GM18526 (cell line): ENCODE measurements around the gene ZNF334.

ENCODE experiments used
- POLR2A ChIP-seq: IDR thresholded peaks from 3 replicates; pipeline ENCODE4 v1.6.1; 2011; ENCODE audit not compliant: insufficient read length; ENCODE audit errors: extremely low read depth

Gene ZNF334

DNA sequence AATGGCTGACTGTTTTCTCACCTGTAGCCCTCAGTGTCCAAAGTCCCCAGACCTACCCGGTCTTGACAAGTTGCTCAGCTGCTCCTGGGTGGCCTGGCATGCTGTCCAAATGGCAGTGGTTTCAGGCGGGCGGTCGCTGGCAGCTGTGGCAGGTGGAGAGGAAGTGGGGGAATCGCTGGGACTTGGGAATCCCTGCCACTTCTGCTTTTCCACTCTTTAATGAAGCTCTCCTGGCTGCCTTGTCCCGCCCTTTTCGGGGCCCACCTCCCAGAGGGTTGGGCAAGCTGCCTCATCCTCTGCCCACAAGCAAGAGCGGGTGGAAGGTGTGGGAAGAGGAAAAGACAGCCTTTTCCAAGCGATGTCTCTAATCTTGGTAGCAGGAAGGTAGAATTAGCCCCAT, 37.1 kb upstream of the ZNF334 start, which contains the start of gene OCSTAMP:
TSS of gene OCSTAMP (minus strand) at position 194 of the 400 bp plus-strand sequence. CDS start at position 100, 94 bp downstream.
- TF ChIP-seq POLR2A = no peak

DNA sequence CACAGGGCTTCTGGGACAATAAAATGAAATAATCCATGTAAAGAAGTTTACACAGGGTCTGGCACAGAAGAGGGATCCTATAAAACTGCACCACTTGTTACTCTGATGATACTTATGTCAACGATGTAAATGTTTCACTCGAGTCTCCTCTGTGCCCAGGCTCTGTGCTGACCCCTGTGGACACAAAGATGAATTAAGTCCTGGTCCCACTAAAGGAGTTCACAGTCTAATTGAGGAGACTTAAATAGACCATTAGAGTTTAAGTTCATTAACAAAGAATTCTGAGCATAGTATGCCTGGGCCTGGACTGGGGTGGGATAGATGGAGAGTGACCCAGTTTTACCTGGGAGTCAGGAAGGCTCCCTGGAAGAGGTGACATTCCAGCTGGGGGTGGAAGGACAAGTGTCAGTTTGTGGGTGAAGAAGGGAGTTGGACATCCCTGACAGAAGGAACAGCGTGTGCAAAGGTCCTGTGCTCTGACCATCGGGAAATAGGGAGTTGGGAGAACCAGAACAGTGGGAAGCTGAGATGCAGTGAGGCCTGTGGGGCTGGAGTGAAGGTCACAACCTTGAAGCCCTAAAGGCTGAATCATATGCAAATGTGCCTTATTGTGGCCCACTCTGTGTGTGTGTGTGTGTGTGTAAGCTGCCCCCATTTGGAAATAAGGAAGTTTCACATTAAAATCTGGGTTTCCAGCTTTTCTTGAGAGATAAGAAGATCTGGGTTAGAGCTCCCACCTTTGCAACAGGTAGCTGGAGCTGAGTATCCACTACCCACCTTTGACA, 36.0 kb upstream of the ZNF334 start:
- no peak for TF ChIP-seq POLR2A

DNA sequence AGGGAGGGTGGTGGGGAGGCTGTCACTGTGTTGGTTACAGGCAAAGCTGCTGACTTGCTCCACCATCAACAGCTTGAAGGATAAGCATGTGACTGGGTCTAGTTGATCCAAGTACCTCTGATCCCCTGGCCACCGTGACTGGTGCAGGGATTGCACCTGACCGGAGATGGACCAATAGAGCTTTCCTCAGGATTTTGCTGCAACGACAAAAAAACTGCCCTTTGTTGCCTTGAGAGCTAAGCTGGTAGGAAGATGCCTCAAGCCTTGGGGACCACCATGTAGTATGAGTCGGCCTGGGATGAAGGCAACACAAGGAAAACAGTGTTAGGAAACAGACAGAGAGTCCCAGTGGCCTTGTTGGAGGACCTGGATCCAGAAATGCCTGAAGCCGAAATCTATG, 35.3 kb upstream of the ZNF334 start:
- no peak for TF ChIP-seq POLR2A

DNA sequence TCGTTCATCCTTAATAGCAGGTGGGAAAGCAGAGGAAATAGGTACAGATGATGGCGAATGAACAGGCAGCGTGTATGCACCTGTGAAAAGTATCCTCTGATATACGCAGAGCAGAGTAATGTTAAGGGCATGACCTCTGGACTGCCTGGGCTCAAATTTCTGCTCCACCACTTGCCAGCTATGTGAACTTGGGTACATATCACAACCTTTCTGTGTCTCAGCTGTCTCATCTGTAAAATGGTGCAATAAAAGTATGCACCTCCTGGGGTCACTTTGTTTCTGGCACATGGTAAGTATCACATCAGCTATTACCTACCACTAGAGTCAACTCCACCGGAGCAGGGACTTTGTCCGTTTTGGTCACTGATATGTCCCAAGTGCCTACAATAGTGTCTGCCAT, 34.6 kb upstream of the ZNF334 start:
- no peak for TF ChIP-seq POLR2A

DNA sequence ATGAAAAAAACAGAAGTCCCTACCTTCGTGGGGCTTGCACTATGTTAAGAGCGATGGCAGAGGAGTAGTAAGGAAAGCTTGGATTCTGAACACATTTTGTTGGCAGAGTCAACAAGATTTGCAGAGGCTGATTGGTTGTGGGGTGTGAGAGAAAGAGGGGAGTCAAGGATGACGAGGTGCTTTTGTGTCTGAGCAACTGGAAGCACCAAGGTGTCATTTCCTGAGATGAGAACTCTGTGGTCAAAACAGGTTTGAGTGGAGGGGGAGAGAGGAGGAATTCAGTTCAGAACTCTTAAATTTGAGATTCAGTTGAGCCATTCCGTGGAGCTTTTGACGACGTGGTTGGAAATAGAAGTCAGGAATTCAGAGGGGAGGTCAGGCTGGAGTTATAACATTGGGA, 33.6 kb upstream of the ZNF334 start:
- no peak for TF ChIP-seq POLR2A

DNA sequence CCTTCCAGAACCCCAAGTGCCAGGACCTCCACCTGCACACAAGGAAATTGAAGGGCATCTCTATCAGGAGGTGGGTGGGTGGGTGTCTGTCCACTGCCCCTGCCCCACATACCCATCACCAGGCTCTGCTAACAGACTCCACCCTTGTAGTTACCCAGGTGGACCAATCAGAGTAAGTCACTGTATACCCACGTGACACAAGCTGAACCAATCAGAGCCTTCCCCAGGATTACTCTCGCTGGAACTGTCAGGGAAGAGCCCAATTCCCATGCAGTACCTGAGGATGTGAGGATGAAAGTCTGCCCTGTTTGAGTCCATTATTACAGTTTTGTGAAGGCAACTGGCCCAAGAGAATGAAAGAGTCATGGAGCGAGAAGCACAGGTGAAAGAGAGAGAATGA, 32.9 kb upstream of the ZNF334 start:
- no peak for TF ChIP-seq POLR2A

DNA sequence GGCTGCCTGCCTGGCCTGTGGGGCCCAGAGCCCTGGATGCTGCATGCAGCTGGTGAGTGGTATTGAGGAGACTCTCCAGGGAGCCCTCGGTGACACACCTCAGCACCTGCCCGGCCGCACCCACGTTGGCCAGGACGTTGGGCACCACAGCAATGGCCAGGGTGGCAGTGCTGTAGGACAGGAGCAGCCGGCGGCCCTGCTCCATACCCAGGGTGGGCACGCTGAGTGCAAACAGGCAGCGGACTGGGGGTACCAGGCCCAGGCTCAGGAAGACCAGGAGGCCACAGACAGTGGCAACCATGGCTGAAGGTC, 32.4 kb upstream of the ZNF334 start:
- TF ChIP-seq POLR2A = no peak

DNA sequence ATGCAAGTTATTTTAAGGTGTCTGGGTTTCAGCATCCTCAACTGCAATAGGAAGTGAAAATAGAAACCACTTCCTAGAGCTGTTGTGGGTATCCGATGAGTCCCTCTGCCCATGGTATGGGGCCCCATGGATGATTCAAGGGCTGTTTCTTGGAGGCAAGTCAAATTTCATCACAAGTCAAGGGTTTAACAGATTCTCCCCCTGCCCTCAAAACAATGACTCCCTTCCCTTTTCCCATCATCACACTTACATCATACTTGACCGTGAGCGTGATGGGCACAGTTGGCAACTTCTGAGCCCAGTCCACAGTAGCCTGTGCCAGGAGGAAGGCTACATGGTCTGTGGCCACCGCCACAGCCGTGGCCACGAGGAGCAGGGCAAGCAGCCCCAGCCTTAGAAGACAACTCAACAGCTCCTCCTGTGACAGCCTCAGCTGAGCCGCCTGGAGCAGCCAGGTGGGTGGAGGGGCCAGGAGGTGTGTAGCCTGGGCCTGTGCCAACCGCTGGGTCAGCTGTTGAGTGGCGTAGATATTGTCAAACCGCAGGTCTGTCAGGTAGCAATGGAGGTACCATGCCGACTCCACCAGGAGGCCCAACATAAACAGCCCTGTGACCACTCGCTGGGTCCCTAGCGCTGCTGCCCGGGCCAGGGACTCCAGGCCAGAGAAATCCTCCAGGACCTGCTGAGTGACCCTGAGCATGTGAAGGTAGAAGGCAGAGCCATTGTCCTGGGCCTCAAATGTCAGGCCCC, 31.9 kb upstream of the ZNF334 start:
- no peak for TF ChIP-seq POLR2A

DNA sequence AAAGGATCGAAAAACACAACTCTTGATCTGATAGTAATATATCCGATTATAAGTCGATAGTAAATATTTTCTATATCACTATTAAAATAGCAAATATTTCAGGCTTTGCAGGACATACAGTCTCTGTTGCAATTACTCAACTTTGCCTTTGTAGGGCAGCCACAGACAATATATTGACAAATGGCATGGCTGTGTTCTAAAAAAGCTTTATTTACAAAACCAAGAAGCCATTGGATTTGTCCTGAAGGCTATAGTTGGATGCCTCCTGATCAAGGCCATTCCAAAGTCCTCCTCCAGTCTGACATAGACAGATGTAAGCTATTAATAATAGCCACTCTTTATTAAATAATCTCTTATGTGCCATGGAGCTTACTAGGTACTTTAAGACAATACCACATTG, 31.2 kb upstream of the ZNF334 start:
- TF ChIP-seq POLR2A = no peak

DNA sequence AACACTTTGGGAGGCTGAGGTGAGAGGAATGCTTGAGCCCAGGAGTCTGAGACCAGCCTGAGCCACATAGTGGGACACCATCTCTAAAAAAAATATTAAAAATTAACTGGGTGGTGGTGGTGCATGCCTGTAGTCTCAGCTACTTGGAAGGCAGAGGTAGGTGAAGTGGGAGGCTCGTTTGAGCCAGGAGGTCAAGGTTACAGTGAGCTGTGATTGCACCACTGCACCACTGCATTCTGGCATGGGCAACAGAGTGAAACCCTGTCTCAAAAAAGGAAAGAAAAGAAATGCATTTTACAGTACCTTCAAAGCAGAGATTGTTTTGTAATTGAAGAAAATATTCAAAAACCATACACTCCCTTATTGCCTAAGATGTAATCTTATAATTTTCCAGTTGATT, 30.6 kb upstream of the ZNF334 start:
- TF ChIP-seq POLR2A = no peak

DNA sequence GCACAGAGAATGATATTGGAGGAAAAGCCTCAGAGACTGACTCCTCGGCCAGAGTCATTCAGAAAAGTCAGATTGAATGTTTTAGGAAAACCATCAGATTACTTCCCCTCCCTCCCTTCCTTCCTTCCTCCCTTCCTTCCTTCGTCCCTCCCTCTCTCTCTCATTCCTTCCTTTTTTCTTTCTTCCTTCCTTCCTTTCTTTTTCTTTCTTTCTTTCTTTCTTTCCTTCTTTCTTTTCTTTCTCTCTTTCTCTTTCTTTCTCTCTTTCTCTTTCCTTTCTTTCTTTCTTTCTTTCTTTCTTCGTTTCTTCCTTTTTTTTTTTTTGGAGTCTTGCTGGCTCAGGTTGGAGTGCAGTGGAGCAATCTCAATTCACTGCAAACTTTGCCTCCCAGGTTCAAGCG, 29.7 kb upstream of the ZNF334 start:
- TF ChIP-seq POLR2A = no peak

DNA sequence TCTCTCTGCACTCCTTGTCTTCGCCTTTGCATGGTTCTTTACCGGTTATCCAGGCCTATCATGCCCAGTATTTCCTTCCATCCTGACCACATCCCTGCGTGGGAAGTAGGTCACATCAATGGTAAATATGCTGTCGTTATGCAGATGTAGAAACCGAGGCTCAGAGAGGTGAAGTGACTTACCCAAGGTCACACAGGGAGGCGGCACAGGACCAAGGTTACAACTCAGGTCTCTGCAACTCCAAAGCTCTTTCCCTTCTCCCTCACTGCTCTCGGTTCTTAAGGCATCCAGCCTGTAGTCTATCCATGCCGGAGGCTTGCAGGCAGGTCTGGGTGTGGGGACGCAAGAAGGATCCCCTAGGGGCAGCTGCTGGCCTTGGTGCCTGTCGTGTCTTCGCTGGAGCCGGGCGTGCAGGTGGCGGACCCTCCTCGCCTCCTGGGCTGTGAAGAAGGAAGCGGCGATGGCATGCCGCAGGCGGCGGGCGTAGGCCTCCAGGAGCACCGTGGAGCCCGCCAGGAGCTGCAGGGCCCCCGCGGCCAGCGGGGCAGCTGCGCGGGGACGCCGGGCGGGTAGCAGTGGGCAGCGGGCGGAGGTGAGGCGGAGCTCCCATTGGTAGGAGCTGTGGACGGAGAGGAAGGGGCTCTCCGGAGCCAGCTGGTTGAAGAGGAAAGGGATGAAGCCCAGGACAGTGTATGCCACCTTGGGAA, 28.0 kb upstream of the ZNF334 start:
- no peak for TF ChIP-seq POLR2A

DNA sequence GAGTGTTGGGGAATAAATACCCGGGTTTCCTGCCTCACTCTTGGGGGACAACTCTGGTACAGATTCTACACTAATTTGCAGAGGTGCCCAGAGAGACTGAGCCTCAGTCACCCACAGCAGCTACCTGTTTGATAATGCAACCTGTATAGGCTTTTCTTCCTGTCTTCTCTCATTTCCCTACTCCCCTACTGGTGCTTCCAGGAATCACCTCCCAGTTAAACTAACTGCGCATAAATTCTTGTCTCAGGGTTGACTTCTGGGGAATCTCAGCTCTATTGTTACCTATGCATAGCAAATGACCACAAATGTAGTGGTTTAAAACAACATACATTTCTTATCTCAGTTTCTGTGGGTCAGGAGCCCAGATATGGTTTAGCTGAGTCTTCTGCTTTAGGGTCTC, 25.8 kb upstream of the ZNF334 start:
- no peak for TF ChIP-seq POLR2A

DNA sequence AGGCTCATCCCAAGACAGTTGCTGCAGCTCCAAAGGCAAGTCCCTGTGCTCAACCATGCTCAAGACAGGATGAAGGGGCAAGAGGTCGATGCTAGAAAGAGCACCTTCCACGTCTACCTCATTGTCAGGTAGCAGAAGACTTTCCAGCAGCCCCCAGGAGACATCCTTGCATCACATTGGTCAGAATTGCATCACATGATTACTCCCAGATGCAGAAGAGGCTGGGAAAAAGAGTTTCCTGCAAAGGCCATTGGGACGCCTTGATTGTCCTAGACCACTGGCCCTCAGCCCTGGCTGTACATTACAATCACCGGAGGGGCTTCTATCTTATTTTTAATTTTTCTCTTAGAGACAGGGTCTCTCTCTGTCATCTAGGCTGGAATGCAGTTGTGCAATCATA, 17.3 kb upstream of the ZNF334 start:
- TF ChIP-seq POLR2A = no peak

DNA sequence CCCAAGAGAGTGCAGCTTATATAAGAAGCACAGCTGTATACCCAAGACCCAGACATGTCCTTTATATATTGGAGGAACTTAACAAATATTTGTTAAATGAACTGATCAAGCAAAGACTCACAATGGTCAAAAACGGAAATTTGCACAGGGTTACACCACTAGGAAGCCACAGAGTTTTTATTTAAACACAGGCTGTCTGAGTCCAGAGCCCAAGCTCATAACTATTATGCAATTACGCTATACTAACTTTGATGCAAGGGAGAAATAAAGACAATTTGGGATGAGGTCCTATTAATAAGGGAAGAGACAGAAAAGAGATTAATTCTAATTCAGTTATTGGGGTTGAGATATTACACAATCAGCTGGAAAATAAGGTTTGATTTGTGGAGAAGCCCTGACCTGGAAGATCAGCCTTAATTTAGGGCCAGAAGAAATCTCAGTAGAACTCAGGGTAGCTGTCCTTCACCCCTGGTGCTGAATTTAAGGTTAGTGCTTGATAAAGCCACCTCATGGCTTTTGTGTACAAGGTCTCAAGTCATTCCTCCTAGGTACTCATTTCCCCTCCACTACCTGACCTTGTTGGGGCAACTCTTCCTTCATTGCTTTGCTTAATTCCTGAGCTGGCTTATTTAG, 10.5 kb upstream of the ZNF334 start:
- TF ChIP-seq POLR2A = no peak

DNA sequence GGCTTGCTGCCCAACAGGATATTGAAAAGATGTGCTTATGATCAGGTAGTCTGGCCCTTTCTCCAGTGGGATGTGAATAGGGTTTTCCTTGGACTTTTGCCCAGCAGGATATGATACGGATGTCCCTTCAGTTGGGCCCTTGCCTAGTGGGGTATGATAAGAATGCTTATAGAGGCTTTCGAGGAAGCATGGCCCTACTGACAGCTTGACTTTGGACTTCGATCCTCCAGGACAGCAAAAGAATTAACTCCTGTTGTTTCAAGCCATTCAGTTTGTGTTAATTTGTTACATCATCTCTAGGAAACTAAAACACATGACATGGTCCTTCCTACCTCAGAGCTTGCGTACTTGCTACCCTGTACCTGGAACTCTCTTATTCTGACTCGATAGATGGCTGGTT, 9.7 kb upstream of the ZNF334 start:
- no peak for TF ChIP-seq POLR2A
